Measurements from ENCODE around the gene ZNF28.
"Not testable (repeated sequence)": the region's sequence is repeated elsewhere in the genome, so short reads cannot be mapped to it uniquely, and the experiment has no call there.

ZNF28 gene

GRCh38 chr19:52821204-52821960 lies at the start of gene ZNF28:
Gene ZNF28, minus strand, starts transcription at chr19:52821633. Its CDS starts 3,675 bp downstream, at chr19:52817958.
- FAIRE-seq (peak; percentile 86), DNase-seq (ENCODE audit: insufficient read length, low spot score) (peak; percentile 64)
- TF ChIP-seq POLR2A (IDR thresholded peaks at IDR 0.05; ENCODE audit: low read depth, low read length), result peak; percentile 53; the same call in 1 of the 2 replicates

GRCh38 chr19:52868031-52868430 lies 46.6 kb upstream of the ZNF28 start:
- FAIRE-seq; DNase-seq (ENCODE audit: insufficient read length, low spot score): not testable (repeated sequence)

- peak; percentile 73 for TF ChIP-seq POLR2A (IDR thresholded peaks at IDR 0.05; ENCODE audit: low read depth, low read length)
- FAIRE-seq (peak; percentile 89), DNase-seq (ENCODE audit: insufficient read length, low spot score) (peak; percentile 43)
These were observed 36.2 kb upstream of the ZNF28 start, which contains the start of gene ZNF468 for GRCh38 chr19:52857378-52858191. Gene ZNF468, minus strand, starts transcription at chr19:52857619. Its CDS starts 3,347 bp downstream, at chr19:52854272.

GRCh38 chr19:52856540-52857377 lies 35.3 kb upstream of the ZNF28 start:
- not testable (repeated sequence) for DNase-seq (ENCODE audit: insufficient read length, low spot score); FAIRE-seq

- not testable (repeated sequence) for DNase-seq (ENCODE audit: insufficient read length, low spot score); FAIRE-seq
These were observed 25.9 kb upstream of the ZNF28 start for GRCh38 chr19:52847352-52847751.

- not testable (repeated sequence) for DNase-seq (ENCODE audit: insufficient read length, low spot score); FAIRE-seq
These were observed 19.5 kb upstream of the ZNF28 start for GRCh38 chr19:52840825-52841465.

- DNase-seq (ENCODE audit: insufficient read length, low spot score); FAIRE-seq: not testable (repeated sequence)
These were observed 12.9 kb upstream of the ZNF28 start for GRCh38 chr19:52834289-52834688.

GRCh38 chr19:52833541-52833940 lies 12.1 kb upstream of the ZNF28 start:
- DNase-seq (ENCODE audit: insufficient read length, low spot score); FAIRE-seq: not testable (repeated sequence)

GRCh38 chr19:52829866-52830265 lies 8.4 kb upstream of the ZNF28 start:
- not testable (repeated sequence) for FAIRE-seq

GRCh38 chr19:52825765-52826164 lies 4.3 kb upstream of the ZNF28 start:
- DNase-seq (ENCODE audit: insufficient read length, low spot score) (no peak), FAIRE-seq (no peak)
- no peak for TF ChIP-seq POLR2A (IDR thresholded peaks at IDR 0.05; ENCODE audit: low read depth, low read length)

More at GRCh38 chr19:52829866-52830265, 8.4 kb upstream of the ZNF28 start:
- not testable (repeated sequence) for DNase-seq (ENCODE audit: insufficient read length, low spot score)

- DNase-seq (ENCODE audit: insufficient read length, low spot score) (no peak), FAIRE-seq (no peak)
- TF ChIP-seq POLR2A (IDR thresholded peaks at IDR 0.05; ENCODE audit: low read depth, low read length), result no peak
These were observed 2.2 kb upstream of the ZNF28 start for GRCh38 chr19:52823676-52824075.

GRCh38 chr19:52820472-52821203 lies 795 bp downstream of the ZNF28 start:
- not testable (repeated sequence) for DNase-seq (ENCODE audit: insufficient read length, low spot score); FAIRE-seq

- FAIRE-seq, result no peak
- TF ChIP-seq POLR2A (IDR thresholded peaks at IDR 0.05; ENCODE audit: low read depth, low read length), result no peak
- no peak for DNase-seq (ENCODE audit: insufficient read length, low spot score)
These were observed 11.6 kb downstream of the ZNF28 start for GRCh38 chr19:52809801-52810200.

- DNase-seq (ENCODE audit: insufficient read length, low spot score); FAIRE-seq: not testable (repeated sequence)
These were observed 21.3 kb downstream of the ZNF28 start for GRCh38 chr19:52799950-52800640.

All from H54 (cell line).